Occipital lobe (tissue), 2 donors: ENCODE data around the gene BICD2. TPM values are rescaled to one million over a fixed set of nuclear protein-coding genes. Genes with fewer than 3 reads are reported as not detected.

Source experiments
- DNase-seq: peaks from one replicate; lab custom pipeline; 2025; lab: John Stamatoyannopoulos, UW
- total RNA-seq: library from RNA; depleted of rRNA; stranded (reverse); fragments of >200 nt; gene quantifications from one replicate; pipeline ENCODE4 v1.2.3, GENCODE V29; 2014

Gene BICD2
- total RNA-seq, 1 donor from 2014 or later: 31.4 TPM

DNA sequence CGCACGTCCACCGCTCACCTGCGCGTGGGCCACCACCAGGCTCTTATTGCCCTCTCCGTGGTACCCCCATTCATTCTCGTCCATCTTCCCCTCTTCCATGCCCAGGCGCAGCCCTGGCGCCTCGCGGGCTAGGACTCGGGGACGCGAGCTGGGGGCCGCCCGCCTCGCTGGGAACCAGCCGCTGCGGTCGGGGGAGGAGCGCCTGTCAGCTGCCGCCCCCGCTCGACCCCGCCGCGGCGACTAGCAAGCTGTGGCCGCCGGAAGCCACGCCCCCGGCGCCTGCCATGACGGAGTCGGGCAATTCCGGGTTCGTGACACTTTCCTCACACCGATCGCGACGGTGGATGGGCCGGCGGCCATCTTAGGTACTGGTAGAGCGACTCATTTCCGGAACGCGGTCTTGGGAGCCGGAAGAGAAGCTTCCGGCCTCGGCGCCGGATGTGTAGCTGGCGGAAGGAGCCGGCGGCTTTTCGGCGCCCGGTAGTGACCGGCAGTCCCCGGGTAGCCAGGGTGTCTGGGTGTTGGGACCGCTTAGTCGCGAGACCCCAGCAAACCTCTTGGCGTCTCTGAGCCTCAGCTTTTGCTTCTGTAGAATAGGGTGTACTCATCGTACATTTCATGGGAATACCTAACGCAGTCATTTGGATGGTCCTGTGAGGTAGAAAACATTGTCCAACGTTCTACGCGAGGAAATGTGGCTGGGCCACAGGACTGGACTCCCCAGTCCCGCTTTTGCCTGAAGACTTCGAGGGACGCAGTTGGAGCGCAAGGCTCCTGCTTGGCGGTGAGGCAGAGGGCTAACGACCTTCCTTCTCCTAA lies 94.5 kb downstream of the BICD2 start, which contains the start of gene IPPK:
TSS of gene IPPK (minus strand) at position 242 of the 819 bp plus-strand sequence. CDS start at position 99, 143 bp downstream.
- DNase-seq: peak; percentile 96

DNA sequence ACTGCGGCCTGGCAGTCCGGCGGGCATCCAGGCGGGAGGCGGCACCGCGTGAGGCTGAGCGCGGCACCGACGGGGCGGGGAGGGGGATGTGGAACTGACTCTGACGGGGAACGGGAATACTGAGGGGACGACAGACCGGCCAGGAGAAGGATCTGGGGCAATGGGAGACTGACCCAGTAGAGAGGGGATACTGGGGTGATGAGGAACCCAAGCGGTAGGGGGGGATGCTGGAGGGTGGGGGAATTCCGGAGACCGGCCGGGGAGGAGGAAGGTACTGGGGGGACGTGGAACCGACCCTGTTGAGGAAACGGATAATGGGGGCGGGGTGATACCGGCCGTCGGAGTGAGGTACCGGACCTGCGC lies 95.1 kb downstream of the BICD2 start:
- no peak for DNase-seq

DNA sequence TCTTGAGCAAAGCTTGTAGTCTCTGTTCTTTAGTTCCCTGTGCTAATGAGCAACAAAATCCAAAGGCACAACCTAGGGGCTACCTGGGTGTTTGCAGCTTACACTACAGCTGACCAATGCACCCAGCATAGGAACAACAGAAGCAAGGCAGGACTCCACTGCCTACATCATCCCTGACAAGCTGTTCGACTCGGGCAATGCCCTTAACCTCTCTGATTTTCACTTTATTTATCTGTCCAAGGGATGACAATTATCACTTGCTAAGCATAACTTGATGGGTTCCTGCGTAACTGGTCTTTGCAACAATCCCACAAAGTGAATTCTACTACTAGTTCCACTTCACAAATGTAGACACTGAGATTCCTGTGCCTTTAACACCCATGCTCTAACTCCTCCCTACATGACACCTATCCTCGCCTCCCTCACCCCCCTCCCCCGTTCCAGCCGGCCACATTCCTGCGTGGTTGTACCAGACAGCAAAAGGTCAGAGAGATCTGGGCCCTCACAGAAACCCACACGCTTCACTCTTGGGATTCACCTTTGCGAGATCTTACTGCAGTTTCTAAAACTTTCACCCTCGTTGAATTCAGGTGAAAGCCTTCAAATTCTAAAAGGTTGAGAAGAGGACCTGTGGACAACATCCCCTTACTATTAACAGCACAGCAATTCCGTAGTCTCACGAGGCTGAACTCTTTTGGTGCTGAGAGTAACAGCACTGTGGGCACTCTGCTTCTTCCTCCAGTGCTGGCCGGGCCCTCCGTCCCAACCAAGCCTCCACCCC lies 95.7 kb downstream of the BICD2 start:
- no peak for DNase-seq

DNA sequence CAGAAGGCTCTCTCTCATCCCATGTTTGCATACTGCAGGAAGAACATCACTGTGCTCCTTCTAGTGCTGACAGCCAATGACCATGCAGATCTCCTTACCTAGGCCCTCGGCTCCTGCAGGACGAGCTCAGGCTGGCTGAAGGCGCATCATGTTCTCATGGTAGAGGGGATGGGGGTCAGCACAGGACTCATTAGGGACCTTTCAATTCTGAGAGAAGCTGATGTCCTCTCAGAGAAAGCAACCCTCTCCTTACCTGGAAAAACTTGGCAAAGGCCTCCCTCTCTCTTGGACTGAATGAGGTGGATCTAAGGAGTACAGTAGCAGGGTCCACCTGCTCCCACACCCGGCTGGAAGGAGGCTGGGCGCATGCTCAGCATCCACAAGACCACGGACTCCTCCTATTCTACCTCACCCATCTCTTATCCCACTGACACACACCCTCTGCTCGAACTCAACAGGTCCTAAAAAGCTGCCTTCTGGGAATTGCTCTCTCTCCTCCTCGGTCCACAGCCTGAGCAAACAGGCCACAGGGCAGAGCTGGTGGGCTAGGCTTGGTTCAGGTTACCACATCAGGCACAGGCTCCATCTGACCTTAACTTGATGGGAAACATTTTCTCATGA lies 97.6 kb downstream of the BICD2 start:
- DNase-seq: no peak

DNA sequence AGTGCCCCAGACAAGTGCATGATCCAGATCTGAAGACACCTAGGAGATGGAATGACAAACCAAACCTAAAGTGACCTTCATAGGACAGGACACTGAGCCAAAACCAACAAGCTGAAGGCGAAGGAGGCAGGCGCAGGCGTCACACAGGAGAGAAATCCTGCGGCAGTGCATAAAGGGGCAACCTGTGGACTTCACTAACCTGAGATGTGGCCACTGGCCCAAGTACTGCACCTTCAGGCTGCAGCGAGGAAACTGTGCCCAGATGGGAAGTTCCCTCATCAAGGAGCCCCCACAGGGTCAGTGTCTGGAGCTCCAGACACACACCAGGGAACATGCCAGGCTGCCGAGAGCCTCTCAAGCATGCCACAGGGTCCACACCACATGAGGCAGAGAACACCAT lies 98.4 kb downstream of the BICD2 start:
- no peak for DNase-seq

DNA sequence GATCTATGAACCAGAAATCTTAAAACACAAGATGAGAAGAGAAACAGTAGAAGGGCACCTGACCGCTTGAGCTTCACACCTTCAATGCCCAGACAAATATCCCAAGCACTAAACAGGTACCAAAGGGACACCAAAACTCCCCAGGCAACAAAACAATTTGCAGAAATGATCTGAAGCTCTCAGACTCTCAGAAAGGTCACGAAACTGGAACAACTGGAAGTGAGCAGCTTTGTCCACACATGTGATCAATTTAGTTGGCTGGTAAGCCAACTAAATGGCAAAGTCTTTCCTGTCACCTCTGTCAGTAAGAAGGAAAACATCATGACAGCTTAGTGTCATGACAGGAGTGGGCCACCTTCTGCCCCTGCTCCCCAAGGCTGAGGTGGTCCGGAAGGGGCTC lies 98.8 kb downstream of the BICD2 start:
- DNase-seq: no peak

DNA sequence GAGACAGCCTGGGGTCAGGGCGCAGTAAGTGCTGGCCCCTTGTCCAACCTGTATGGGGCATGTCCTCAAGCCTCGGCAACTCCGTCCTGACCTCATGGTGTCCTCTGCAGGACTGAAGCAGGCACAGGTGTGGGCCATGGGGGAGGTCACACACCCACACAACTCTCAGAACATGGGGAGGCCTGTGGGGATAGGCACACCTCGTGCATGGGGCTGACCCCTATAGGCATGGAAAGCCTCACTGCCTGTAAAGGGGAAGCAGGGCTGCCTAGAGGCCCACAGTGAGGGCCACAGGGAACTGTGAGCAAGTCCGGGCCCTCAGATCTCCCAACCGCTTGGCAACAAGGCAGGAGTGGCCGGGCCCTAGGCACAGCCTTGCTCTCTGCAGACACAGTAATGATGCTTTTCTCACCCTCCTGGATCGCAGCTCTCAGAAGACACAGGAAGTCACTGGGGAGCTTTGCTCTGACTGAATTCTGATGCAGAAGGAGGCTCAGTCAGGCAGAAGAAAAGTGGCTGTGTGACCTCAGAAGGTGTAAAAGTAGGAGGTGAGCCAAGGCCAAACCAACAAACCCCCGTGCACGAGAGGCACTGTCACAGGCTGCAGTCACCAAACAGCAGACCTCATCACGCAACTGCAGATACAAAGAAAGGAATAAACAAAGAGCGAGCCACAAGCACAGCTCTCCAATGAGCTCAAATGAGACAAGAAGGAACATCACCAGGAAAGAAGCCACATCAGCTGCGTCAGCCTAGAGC lies 100.1 kb downstream of the BICD2 start:
- DNase-seq: no peak

DNA sequence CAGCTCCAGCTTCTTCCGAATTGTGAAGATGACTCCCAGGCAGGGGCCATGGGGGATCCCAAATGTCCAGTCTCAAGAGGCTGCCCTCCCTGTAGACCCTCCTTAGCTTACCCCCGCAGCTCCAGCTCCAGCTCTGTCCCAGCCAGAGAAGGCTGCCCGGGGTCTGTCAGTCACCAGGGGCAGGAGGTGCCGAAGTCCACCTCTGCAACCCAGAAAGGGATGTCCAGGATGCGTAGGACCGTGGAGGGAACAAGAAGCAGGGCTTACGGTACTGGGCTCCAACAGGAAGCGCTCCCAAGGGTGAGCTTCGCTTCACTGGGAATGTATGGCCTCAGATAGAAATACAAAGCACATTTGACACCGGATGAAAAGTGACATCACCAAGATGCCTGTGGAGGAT lies 100.7 kb downstream of the BICD2 start:
- no peak for DNase-seq

DNA sequence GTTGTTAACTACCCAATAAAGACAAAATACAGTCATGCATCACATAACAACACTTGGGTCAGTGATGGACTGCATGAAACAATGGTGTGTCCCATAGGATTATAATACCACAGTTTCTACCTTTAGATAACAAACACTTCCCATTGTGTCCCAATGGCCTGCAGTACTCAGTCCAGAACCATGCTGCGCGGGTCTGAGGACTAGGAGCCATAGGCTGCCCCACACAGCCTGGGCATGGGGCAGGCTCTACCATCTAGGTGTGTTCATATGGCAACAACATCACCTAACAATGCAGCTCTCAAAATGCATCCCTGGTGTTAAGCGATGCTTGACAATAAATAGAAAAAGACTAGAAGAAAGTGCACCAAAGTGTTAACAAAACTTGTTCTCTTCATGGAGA lies 101.5 kb downstream of the BICD2 start:
- no peak for DNase-seq

DNA sequence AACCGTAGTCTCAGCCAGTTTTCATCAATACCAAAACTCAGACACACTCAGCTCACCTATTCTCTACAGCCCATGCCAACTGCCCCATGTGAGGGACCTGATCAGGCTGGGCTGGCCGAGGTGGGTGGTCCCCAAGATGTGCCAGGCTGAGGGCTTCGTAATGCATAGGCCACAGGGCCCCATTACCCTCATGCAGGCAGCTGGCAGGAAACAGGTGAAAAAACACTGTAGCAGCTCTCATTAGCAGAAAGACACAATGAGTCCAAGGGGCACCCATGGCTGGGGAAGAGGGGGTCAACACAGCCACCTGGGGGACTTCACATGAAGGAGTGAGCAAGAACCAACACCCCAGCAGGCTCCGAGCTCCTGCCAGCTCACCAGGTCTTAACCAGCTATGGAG lies 102.9 kb downstream of the BICD2 start:
- no peak for DNase-seq

Other genes with a start within 250 kb of the BICD2 start
- gene ECM2, start 228.8 kb downstream of the BICD2 start, total RNA-seq: 5.6 TPM
- gene IPPK, start 94.7 kb downstream of the BICD2 start, total RNA-seq: 16.1 TPM
- 59.3 TPM for gene ZNF484, start 113.2 kb upstream of the BICD2 start, total RNA-seq
- 14.2 TPM for gene FGD3, start 182.7 kb upstream of the BICD2 start, total RNA-seq